Putamen (tissue), 1 donor: Measurements from ENCODE around the gene TTC9B.

Experiments used
- DNase-seq: peaks from one replicate; pipeline ENCODE4 v3.0.0-alpha.2; 2016; ENCODE audit warnings: low spot score

The TTC9B gene

DNA sequence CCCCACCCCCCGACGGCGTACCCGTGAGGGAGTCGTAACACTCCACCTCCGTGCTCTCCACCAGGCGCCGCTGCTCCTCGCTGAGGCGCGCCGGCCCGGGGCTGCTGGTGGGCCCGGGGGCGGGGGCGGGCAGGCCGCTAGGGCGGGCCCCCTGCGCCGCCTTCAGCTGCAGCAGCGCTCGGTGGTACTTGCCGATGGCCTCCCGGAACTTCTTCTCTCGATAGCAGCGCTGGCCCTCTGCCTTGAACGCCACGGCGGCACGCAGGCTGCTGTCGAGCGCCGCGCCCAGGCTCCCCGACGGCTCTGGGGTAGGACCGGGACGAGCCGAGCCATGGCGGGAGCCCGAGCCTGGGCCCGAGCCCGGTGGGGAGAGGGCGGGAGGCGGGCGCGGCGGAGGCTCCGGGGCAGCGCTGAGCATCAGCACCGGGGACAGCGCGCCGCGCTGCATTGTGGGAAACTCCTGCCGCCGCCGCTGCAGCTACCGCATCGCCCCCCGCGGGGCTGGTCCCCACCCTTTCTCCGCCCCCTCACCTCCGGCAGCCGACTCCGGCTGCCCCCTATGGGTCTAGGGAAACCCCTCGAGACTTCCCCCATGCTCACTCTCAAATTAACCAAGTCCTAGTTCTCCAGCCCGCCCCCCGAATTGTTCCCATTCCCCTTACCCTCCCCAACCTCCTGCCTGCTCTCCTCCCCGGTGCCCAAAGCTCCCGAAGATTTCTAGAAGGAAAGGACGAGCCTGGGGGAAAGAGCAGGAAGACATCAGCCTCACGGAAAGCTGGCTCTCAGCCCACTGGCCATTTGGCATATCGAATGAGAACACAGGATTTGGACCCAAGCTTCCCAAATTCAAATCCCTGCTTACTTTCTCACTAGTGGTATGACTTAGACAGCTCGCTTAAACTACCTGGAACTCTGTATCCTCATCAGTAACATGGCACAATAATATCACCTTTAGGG is at the start of gene TTC9B:
Gene TTC9B, minus strand, starts transcription at position 451 of the 957 bp plus-strand sequence. Its CDS starts 3 bp downstream, at position 448.
- no peak for DNase-seq

DNA sequence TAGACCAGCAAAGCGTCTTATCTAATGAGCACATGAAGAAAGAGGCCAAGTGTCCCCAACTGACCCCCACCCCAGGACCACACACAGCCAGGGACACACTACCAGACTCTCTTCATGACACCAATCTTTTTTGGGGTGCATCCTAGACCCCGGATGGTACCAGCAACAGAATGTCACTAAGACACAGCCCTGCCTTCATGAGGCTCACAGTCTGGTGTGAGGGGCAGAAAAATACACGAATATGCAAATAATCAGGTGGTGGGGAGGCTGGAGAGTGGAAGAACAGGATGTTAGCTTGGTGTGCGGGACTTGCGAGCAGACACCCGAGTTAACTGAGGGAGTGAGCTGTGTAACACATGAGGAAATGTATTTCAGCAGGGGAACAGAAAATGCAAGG is 49.4 kb upstream of the TTC9B start:
- DNase-seq, result no peak

DNA sequence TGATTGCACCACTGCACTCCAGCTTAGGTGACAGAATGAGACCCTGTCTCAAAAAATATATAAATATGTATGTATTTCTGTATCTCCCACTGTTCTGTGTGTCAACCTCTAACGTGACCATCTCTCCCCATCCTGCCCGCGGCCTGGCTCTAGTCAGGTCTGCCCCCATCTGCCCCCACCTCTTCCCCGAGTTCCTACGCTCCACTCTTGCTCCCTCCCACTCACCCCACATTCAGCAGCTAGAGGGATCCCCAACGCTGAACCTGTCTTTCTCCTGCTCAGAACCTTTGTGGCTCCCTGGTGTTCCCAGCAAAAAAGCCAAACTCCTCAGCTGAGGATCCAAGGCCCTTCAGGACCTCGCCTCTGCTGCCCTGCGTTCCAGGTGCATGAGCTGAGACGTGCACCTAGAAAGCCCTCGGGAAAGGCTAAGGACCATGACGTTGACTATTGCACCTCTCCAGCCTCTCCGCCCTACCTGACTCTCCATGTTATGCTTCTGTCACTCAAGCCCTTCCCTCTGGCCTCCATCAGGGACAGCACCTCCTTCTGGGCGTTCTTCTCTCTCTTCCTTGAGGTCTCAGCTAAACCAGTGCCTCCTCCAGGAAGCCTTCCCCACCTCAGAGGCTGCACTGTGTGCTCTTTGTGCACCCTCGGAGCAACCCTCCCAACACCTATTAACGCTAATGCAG is 48.9 kb upstream of the TTC9B start:
- no peak for DNase-seq

DNA sequence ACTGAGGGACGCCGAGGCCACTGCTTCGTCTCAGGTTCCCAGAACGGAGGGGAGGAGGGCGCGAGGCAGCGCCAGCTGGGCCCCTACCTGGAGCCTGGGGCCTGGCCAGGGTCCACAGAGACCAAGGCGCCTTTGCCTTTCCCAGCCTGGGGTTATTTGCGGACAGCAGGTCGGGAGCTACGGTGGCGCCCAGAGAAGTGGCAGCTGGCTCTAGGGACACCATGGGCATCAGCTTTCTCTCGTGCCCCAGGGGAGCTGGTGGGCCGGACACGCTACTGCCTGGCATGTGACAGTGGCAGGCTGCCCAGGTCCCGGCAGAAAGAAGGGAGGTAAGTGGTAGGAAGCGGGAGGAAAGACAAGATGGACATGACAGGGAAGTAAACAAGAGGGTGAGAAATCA is 47.9 kb upstream of the TTC9B start:
- DNase-seq, result no peak

DNA sequence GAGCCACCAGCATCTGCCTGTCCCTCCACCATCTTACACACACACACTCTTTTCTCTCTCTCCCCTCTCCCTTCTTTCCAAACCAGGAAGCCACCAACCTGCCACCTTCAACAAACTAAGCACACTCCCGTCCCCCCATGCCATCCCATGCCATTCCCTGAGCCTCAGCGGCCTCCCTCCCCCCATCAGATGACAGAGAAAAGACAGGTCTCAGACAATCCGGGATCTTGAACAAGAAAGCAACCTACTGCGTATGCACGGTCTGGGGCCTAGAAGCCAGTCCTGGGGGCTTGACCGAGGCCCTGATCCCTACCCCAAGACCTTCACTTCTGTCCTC is 47.5 kb upstream of the TTC9B start:
- DNase-seq, result no peak

DNA sequence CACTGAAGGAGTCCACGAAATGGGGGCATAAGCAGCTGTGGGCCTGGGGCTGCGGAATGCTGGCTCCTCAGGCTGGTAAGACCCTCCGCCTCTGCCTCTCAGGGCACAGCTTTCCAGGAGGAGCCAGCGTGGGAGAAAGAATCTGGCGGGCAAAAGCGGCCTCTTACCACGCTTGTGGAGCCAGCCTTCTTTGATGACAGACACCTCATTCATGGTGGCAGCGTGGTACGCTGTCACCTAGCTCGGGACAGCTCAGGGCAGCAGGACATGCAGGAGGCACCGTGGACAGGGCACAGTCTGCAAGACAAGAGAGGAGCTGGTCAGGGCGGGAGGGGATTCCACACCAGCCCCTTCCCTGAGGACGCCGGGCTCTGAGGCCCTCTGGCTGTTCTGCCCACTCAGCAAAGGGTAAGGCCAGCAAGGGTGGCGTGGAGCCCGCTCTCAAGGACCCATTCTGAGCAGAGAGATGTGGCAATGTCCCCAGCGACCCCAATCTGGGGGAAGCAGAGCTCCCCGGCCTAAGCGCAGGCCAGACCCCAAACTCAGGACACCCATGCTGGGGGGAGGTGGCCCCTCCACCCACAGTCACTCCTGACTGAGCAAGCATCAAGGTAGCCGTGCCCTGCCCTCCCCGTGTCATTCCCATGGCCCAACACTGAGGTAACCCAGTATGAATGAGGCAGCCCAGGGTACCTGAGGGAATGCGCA is 47.0 kb upstream of the TTC9B start:
- DNase-seq, result no peak

DNA sequence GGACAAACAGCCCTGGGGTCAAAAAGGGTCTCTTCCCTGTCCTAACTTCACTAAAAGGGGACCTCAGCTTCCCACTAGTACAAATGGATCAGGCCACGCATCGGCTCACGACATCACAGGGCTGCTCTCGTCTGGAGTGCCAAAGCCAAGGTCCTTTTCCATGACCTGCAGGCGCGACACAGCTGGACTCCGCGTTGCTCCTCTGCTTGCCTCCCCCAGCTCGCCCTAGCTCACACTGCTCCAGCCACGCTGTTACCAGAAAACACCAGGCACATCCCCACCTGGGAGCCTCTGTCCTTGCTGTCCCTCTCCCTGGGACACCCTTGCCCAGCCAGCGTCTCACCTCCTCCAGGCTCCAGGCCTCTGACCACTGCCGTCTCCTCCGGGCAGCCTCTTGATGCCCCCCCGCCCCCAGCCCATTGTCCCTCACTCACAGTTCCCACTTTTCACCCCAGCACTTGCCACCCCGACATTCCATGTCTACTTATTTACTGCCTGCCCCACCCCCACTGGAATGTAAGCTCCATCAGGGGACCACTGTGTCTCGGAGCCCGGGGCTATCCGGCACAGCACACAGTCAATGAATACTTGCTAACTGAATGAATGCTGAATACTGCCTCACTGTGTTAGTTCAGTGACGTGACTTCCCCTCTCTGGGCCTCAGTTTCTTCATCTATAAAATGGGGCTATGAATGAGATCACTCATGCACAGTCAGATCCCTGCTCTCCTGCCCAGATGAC is 46.3 kb upstream of the TTC9B start:
- DNase-seq, result no peak

DNA sequence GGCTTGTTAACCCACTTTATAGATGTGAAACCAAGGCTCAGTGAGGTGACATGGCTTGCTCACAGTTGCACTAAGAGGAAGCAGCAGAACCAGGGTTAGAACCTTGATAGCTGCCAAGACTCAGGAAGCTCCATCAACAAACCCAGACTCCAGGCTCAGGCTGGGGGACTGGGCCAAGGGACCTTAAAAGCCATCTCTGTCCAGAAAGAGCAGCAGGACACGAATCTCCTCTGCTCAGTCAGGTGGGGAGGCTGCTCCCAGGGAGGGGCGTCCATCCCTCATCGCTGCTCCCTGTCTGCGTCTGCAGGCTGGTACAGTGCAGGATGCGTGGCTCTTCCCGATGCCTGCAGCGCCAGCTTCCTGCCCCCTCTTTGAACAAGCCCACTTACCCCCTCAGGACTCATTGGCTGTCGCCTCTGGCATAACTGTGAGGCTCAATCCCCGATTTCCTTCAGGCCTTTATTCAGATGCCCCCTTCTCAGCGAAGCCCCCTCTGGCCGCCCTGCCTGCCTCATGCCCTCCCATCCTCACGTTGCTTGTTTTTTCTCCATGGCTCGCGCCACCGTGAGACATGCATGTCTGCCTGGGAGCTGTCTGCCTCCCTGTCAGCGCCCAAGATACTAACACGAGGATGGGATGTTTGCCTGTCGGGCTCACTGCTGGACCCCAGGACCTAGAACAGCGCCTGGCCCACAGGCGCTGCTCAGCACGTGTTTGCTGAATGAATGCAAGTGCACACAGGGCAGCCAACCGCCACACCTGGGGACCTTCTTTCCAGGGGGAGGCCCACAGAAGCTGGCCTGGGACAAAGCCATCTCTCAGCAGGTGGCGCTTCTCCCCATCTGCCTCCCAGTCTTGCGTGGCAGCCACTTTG is 45.5 kb upstream of the TTC9B start:
- no peak for DNase-seq

DNA sequence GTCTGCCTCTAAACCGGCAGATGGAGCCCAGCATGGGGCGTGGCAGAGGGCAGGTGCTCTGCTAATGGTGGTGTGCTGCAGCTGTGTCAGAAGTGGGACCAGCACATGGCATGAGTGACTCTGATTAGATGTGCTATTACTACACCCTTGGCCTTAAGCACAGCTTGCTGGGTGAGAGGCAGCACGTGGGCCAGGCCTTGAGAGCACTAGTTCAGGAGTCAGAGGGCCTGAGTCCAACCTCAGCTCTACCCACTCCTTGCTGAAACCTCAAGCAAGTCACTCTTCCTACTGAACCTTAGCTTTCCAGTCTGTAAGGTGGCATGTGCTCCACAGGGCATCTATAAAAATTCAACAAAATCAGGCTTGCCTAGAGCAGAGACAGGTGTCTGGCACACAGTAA is 44.2 kb upstream of the TTC9B start:
- no peak for DNase-seq

DNA sequence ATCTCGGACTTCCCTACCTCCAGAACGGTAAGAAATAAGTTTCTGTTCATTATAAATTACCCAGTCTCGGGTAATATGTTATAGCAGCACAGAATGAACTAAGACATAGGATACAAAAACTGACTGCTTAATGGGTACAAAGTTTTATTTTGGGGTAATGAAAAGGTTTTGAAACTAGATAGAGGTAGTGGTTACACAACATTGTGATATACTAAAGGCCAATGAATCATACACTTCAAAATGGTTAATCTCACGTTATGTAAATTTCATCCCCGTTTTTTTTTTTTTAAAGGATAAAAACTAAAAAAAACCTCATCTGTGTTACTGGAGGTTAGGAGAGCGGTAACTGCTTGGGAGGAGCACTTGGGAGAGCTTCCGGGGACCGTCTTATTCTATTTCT is 43.4 kb upstream of the TTC9B start:
- no peak for DNase-seq

DNA sequence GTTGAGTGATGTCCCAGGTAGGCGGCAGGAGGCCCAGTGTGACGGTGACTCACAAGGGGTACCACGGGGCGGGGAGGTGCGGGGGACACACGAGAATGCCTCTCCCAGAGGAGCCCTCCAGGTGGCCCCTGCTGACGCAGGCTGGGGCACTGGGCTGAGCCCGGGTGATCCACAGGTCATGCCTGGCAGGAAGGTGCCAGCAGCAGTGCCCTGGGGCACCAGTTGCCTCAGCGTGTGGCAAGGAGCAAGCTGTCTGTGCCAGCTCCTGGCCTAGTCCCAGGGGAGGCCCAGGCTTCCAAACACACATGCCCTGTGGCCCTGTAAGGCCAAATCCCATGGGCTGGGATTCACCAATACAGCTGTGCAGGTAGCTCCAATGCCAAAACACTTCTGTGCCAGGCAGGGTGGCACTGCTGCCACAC is 38.9 kb upstream of the TTC9B start:
- DNase-seq, result no peak

DNA sequence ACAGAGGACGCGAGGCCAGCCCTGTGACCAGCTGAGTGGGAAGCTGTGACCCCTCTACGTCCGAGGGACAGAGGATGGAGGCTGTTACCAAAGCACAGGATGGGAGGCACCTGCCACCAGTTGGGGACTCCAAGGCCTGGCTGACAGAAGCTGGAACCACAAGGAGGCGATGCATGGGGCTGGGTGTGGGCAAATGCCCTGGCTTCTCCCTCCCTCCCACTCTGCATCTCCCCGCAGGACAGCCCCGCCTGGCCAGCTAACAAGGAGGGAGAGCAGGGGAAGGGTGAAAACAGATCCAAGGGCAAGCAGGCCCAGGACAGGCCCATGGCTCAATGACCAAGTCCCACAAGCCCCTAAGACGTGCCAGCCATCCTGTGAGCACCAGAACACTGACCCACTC is 38.3 kb upstream of the TTC9B start:
- DNase-seq, result no peak

DNA sequence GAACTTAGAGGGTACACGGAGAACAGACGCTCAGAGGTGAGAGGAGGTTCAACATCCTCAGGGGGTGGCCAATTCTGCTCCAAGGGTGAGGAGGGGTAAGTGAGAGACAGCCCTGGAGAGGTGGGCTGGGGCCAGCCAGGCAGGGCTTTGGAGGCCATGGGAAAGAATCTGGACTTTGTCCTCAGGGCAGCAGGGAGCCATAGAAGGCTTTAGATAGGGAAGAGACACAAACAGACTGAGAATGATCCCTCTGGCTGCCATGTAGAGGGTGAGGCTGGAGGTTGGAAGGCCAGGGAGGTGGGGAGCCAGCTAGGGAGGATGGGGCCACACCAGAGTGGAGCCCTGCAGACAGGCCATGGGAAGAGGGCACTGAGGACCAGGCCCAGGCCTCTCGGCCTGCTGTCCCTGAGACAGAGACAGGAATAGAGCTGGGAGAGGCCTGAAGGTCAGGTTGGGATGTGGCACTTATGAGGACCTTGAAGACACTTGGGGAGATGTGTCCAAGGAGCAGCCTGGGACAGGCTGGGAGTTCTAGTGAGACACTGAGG is 37.5 kb upstream of the TTC9B start:
- DNase-seq, result no peak

DNA sequence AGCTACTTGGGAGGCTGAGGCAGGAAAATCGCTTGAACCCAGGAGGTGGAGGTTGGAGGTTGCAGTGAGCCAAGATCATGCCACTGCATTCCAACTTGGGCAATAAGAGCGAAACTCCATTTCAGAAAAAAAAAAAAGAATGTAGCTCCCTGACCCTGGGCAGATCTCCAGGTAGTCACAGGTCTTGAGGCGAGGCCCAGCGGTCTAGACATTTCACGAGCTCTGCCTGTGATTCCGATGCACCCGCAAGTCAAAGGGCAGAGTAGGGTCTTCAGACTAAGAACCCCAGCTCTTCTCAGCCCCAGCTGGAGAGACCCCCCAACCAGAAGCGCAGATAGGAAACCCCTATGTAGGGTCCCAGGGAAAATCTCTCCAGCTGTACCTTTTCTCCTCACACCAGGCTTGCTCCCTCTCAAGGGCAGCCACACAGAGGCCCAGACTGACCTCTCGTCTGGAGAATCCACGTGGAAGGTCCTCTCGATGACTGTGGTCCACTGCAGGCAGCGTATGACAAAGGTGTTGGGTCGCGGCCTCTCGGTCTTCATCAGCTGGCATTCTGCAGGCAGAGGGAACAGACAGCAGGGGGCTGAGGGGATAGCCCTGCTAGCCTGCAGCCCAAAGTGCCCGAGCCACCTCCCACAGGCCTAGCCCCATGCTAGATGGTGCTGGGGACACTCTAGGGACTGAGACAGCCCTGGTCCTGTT is 36.7 kb upstream of the TTC9B start:
- no peak for DNase-seq

DNA sequence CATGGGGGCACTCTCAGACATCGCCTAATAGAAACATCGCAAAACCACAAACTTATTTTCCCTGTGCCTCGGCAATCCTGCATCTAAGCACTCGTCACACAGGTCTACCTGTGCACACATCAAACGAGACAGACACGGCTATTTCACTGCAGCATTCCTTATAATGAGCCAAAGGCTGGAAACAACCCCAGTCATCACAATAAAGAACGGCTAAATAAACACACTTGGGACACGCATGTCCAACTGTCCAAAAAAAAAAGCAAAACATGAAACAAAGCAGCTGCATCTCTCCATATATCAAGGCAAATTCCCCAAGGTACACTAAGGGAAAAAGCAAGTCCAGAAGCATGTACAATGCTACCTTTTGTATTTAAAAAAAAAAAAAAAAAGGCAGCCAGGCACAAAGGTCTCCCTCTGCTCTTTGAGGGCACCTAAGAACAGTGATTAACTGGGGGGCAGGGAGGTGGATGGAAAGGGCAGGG is 35.5 kb upstream of the TTC9B start:
- no peak for DNase-seq

DNA sequence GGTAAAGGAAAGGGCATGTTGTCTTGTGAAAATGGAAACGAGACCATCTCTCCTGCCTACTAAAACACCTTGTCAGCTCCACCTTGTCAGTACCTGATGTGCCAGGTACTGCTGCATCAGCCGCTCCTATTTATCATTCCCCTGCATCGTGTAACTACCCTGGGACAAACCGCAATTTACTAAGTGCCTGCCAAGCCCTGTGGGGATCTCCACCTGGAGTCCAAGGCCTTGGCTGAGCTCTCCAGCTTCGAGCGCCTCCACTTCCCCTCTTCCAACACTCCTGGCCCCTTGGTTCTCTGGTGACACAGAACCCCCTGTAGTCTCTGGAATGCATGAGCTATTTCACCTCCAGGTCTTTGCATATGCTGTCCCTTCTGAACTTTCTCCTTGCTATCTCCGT is 34.2 kb upstream of the TTC9B start:
- no peak for DNase-seq

DNA sequence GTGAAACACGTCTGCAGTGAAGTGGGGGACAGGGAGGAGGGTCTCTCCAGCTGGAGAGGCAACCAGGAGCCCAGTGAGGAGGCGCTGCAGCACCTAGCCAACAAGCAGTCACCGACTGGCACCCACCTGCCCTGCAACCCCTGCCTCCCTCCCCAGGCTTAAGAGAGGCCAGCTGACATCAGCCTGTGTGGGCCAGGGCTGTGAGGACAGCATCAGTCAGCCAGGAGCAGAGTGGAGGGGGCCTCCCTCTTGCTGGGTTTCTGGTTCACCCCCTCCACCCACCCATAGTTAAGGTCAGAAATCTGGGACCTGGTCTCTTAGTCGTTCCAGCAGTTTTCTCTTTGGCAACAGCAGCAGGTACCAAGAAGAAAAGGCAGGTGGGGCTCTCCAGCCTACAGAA is 33.8 kb upstream of the TTC9B start:
- DNase-seq, result no peak

DNA sequence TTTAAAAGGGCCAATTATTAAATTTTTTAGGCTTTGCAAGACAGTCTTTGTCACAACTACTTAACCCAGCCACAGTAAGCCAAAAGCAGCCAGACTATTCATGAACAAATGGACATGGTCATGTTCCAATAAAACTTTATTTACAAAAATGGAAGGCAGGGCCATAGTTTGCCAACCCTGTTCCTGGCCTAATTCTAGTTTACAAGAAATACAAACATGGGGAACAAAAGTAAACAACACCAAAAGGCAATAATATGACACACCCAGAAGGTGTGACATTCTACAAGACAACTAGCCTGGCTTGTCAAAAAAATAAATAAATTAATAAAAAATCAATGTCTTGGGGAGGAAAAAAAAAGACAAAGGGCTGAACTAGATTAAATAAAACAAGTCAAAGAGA is 33.1 kb upstream of the TTC9B start:
- DNase-seq, result no peak

DNA sequence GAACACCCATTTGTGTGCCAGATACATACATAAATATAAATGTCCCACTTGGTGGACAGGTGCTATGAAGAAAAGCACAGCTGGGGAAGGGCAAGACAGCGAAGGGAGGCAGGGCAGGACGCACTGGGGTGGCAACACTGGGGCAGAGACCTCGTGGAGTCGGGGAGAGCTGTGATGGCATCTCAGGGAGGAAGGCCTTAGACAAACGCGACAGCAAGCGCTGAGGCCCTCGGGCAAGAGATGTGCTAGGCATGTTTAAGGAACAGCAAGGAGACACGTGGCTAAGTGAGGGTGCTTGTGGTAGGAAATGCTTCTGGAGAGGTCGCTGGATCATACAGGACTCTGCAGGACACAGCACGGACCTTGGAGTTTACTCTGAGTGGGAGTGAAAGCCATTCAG is 31.6 kb upstream of the TTC9B start:
- DNase-seq, result no peak

DNA sequence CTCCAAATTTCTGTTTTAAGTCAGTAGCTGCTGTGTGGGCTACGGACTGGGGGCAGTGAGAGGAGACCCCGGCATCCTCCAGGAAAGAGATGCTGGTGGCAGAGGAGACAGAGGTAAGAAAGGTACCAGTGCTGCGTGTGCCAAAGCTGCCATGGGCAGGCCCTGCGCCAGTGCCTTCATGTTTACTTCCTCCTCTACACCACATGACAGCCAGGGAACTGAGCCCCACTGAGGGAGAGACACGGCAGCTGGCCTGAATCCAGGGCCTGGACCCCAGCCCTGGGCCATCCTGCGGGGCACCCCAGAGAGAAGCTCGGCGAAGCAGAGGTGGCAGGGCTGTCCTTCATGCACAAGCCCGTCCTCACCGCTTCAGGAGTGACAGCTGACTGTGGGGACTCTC is 31.0 kb upstream of the TTC9B start:
- DNase-seq, result no peak
